HepG2 (cell line): ENCODE results near the gene CASP6.

Source experiments
- DDIT3 ChIP-seq: sonication (generic); formaldehyde crosslinking; IDR thresholded peaks from 2 replicates; pipeline ENCODE4 v1.4.0; 2020; ENCODE audit warnings: mild to moderate bottlenecking, missing genetic modification reagents
- ESRRA ChIP-seq: sonication (generic); formaldehyde crosslinking; IDR thresholded peaks from 2 replicates; pipeline ENCODE4 v1.5.1; 2020; ENCODE audit warnings: mild to moderate bottlenecking, low read depth, missing genetic modification reagents
- ETV6 ChIP-seq: sonication (generic); formaldehyde crosslinking; conservative IDR thresholded peaks from 2 replicates; pipeline ENCODE4 v1.4.0; 2020; ENCODE audit warnings: missing genetic modification reagents
- LBX2 ChIP-seq: sonication (generic); formaldehyde crosslinking; IDR thresholded peaks from 2 replicates; pipeline ENCODE4 v1.5.0; 2020; ENCODE audit warnings: missing genetic modification reagents, mild to moderate bottlenecking, borderline replicate concordance
- NFIC ChIP-seq: IDR thresholded peaks from 2 replicates; pipeline ENCODE4 v1.6.1; 2012; ENCODE audit warnings: mild to moderate bottlenecking, low read length, inconsistent platforms
- POLR2AphosphoS5 ChIP-seq: IDR thresholded peaks from 2 replicates; pipeline ENCODE4 v1.6.1; 2012; ENCODE audit warnings: low read depth, low read length
- TBP ChIP-seq: sonication (generic); formaldehyde crosslinking; IDR thresholded peaks from 2 replicates; pipeline ENCODE4 v1.5.0; 2020; ENCODE audit warnings: missing genetic modification reagents
- ZBTB40 ChIP-seq, 2 experiments: fragments of 450-650 bp in 1 of 2; sonication (generic) in 1 of 2; formaldehyde crosslinking in 1 of 2; IDR thresholded peaks; 2 replicates each; pipeline versions ENCODE4 v1.6.1 to v1.8.0; 2016 to 2022; ENCODE audit warnings: antibody characterized with exemption in 1 of 2, mild to moderate bottlenecking in 1 of 2, missing genetic modification reagents in 1 of 2
- ZBTB42 ChIP-seq: sonication (generic); formaldehyde crosslinking; IDR thresholded peaks from 2 replicates; pipeline ENCODE4 v1.5.0; 2020; ENCODE audit warnings: mild to moderate bottlenecking, missing genetic modification reagents
- ZNF225 ChIP-seq: sonication (generic); formaldehyde crosslinking; IDR thresholded peaks from 2 replicates; pipeline ENCODE4 v1.4.0; 2020; ENCODE audit warnings: mild to moderate bottlenecking, missing genetic modification reagents
- ZNF335 ChIP-seq: sonication (generic); formaldehyde crosslinking; IDR thresholded peaks from 2 replicates; pipeline ENCODE4 v1.4.0; 2020; ENCODE audit warnings: missing genetic modification reagents
- ZNF552 ChIP-seq: sonication (generic); formaldehyde crosslinking; IDR thresholded peaks from 2 replicates; pipeline ENCODE4 v1.9.0; 2022; ENCODE audit warnings: missing genetic modification reagents, mild to moderate bottlenecking, borderline replicate concordance
- ZNF772 ChIP-seq: sonication (generic); formaldehyde crosslinking; IDR thresholded peaks from 2 replicates; pipeline ENCODE4 v1.5.0; 2020; ENCODE audit warnings: mild to moderate bottlenecking, missing genetic modification reagents
- ZNF839 ChIP-seq: sonication (generic); formaldehyde crosslinking; IDR thresholded peaks from 2 replicates; pipeline ENCODE4 v1.4.0; 2020; ENCODE audit warnings: missing genetic modification reagents, mild to moderate bottlenecking, borderline replicate concordance

DNA sequence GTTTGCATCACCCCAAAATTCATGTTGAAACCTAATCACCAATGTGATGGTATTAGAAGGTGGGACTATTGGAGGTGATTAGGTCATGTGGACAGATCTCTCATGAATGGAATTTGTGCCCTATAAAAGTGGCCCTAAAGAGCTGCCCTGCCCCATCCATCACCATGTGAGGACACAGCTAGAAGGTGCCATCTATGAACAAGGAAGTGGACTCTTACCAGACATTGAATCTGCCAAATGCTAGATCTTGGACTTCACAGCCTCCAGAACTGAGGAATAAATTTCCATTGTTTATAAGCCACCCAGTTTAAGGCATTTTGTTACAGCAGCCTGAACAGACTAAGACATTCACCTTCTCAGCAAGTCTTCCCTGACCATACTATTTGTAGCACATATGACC is 19.1 kb upstream of the CASP6 start:
- TF ChIP-seq ZNF225 (no peak), ESRRA (CRISPR knock-in tag) (no peak), DDIT3 (CRISPR knock-in tag) (no peak), TBP (CRISPR knock-in tag) (no peak), ETV6 (CRISPR knock-in tag) (no peak), ZNF772 (CRISPR knock-in tag) (no peak), LBX2 (CRISPR knock-in tag) (no peak), ZNF839 (CRISPR knock-in tag) (no peak), ZNF335 (CRISPR knock-in tag) (no peak), ZNF552 (CRISPR knock-in tag) (no peak), NFIC (no peak), ZBTB42 (CRISPR knock-in tag) (no peak), ZBTB40 (IDR thresholded peaks at IDR 0.05) (no peak), ZBTB40 (CRISPR knock-in tag; IDR thresholded peaks at IDR 0.05) (no peak), POLR2AphosphoS5 (no peak)
